ENCODE data around the gene IRF7. TPM values are rescaled to one million over a fixed set of nuclear protein-coding genes. Genes with fewer than 3 reads are reported as not detected.
A peak's percentile ranks its signal among the peaks of the same experiment; 100 is the strongest.

IRF7 gene
- total and polyA plus RNA-seq, 3 experiments from 2014 or later: 16.4 to 38.6 (median 18.0) TPM

DNA sequence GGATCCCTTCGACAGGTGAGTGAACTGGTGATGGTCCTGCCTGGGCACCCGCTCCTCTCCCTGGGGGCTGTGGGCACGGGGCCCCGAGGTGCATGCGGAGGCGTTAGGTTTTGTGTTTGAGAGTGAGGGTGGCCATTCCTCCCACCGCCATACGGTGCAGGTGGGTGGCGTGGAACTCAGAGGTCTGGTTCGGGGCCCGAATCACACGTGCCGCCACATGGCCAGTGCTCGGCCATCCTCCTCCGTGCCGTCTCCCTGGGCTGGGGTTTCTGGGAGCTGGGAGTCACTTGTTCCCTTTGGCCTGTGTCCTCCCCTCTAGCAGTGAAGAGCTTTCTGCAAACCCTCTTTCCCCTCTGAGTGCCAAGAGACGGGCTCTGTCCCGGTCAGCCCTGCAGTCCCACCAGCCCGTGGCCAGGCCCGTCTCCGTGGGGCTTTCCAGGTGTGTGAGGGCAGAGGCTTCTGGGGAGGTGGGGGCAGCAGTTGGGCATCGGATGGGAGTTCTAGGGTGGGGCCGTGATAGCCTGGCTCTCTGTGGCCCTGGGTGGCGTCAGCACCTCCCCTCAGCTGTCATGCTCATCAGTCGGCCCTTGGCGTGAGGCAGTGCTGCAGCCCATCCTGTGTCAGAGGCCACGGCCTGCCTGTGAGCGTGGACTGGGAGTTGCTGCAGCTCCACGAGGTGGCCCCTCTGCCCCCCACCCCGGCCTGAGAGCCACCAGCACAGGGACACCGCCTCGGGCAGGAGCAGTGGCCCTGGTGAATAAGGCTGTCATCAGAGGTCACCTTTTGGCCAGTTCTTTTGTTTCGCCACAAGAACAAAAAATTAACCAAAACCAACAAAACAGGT lies 10.2 kb downstream of the IRF7 start:
- Mint-ChIP-seq H3K36me3 (peaks cover 0 to 74% (median 9%) of the 10 kb centered on the region in 3 donors), H3K4me3 (no peak overlapping the region), H3K27me3 (no peaks in the 10 kb centered on the region), H3K9me3 (no peaks in the 10 kb centered on the region), H3K4me1 (no peaks in the 10 kb centered on the region), H3K27ac (peak overlapping the region in 1 of 8 donors; percentile 41)
- Histone ChIP-seq H3K36me3 (ENCODE audit: insufficient read depth, low read length) (peaks cover 29% of the 10 kb centered on the region), H3K4me3 (ENCODE audit: low read length) (no peak overlapping the region), H3K9me3 (ENCODE audit: low read length) (no peaks in the 10 kb centered on the region), H3K27me3 (ENCODE audit: insufficient read depth, low read length, poor library complexity, severe bottlenecking) (no peaks in the 10 kb centered on the region), H3K4me1 (ENCODE audit: insufficient read depth, low read length) (no peaks in the 10 kb centered on the region), H3K27ac (ENCODE audit: low read depth, low read length) (no peak overlapping the region)
- ChIA-PET CTCF (no interaction called here), POLR2A (interaction anchor here (0.8 kb wide), 1 partner anchor 29 kb away, joined by 5 read pairs; the partner anchor contains the start of gene PHRF1)
- DNase-seq: no peak

DNA sequence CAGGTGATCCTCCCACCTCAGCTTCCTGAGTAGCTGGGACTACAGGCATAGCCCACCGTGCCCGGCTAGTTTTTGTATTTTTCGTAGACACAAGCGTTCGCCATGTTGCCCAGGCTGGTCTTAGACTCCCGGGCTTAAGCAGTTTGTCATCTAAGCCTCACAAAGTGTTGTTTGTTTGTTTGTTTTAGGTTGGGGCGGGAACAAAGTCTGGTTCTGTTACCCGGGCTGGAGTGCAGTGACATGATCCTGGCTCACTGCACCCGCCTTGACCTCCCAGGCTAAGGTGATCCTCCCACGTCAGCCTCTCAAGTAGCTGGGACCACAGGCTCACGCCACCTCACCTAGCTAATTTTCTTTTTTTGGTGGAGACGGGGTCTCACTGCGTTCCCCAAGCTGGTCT lies 12.6 kb downstream of the IRF7 start:
- H3K9me3 ChIP-seq (ENCODE audit: low read length): no peaks in the 10 kb centered on the region
- no peaks in the 10 kb centered on the region for H3K27me3 ChIP-seq (ENCODE audit: insufficient read depth, low read length, poor library complexity, severe bottlenecking)
- CTCF ChIA-PET: interaction anchor here (2.1 kb wide), 1 partner anchor 10 kb away, joined by 5 read pairs; no protein-coding TSS in a partner anchor
- Mint-ChIP-seq H3K27ac (no peak overlapping the region), H3K36me3 (peaks cover 0 to 76% (median 15%) of the 10 kb centered on the region in 3 donors), H3K4me3 (no peak overlapping the region), H3K27me3 (no peaks in the 10 kb centered on the region), H3K4me1 (no peaks in the 10 kb centered on the region), H3K9me3 (no peaks in the 10 kb centered on the region)
- peaks cover 35% of the 10 kb centered on the region for H3K36me3 ChIP-seq (ENCODE audit: insufficient read depth, low read length)
- no peak overlapping the region for H3K4me3 ChIP-seq (ENCODE audit: low read length)
- POLR2A ChIA-PET: no interaction called here
- no peaks in the 10 kb centered on the region for H3K4me1 ChIP-seq (ENCODE audit: insufficient read depth, low read length)
- no peak for DNase-seq
- H3K27ac ChIP-seq (ENCODE audit: low read depth, low read length): no peak overlapping the region

DNA sequence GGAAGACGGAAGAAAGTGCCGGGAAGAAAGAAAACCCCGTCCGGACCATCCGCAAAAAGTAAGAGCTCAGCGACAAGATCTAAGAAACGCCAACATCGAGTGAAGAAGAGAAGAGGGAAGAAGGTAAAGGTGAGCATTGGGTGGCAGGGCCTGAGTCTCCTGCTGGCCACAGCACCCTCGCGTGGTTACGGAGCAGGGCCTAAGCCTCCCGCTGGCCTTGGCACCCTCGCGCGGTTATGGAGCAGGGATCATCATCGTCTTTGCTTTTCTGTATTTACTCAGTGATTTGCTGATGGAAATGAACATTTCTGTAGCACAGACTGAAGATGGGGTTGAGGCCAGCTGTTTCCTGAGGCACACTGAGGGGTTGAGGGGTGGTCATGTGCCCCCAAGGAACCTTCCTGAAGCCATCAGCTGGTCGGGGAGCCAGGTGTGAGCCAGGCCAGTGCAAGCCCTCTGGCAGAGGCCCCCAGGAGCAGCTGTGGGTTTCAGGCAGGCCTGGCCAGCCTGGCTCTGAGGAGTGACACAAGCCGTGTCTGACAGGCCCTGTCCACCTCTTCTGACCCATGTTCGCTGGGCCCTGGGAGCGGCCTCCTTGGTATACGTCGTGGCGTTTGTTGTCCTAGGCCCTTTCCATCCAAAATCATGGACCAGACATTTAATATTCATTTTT lies 14.0 kb downstream of the IRF7 start:
- Mint-ChIP-seq H3K27ac (peak overlapping the region in 2 of 8 donors; percentile 46 to 72), H3K36me3 (peaks cover 0 to 72% (median 13%) of the 10 kb centered on the region in 3 donors), H3K4me1 (peaks cover 0 to 6% (median 0%) of the 10 kb centered on the region in 3 donors), H3K27me3 (no peaks in the 10 kb centered on the region), H3K4me3 (no peak overlapping the region), H3K9me3 (no peaks in the 10 kb centered on the region)
- CTCF ChIA-PET: interaction anchor here (0.7 to 2.1 kb wide), 2 partner anchors 11 to 47 kb away, joined by 3 to 5 read pairs; no protein-coding TSS in a partner anchor
- POLR2A ChIA-PET: interaction anchor here (0.6 to 1.4 kb wide), 2 partner anchors 14 to 17 kb away, joined by 4 read pairs; partner anchors contain the start of gene IRF7
- DNase-seq: no peak
- no peak overlapping the region for H3K4me3 ChIP-seq (ENCODE audit: low read length)
- no peaks in the 10 kb centered on the region for H3K9me3 ChIP-seq (ENCODE audit: low read length)
- H3K27ac ChIP-seq (ENCODE audit: low read depth, low read length): no peak overlapping the region
- no peaks in the 10 kb centered on the region for H3K4me1 ChIP-seq (ENCODE audit: insufficient read depth, low read length)
- no peaks in the 10 kb centered on the region for H3K27me3 ChIP-seq (ENCODE audit: insufficient read depth, low read length, poor library complexity, severe bottlenecking)
- peaks cover 32% of the 10 kb centered on the region for H3K36me3 ChIP-seq (ENCODE audit: insufficient read depth, low read length)

DNA sequence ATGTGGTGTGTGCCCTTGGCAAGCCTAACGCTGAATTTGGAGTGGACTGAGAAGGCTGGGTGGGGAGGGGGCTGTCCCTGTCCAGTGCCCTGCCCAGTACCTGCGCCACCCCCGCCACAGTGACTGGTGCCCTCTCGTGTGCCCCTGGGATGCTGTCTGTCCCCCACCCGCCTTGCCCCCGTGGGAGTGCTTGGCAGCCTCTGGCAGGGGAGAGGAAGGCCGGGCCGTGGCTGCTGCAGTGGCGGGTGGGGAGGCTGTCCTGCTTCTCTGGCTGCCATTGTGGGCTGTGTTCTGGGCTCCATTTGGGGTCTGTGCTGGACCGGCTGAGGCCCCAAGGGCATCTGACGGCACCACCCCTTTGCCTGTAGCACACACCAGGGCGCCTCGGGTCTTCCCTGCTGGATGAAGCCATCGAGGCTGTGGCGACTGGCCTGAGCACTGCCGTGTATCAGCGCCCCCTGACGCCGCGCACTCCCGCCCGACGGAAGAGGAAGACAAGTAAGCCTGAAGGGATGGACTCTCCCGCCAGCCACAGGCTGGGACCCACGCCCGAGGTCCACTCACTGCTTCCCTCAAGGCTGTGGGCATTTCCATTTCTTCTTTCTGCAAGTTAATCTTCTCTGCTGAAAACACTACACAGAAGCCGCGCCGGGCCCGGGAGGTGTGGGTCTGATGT lies 17.6 kb downstream of the IRF7 start:
- Mint-ChIP-seq H3K9me3 (no peaks in the 10 kb centered on the region), H3K36me3 (peaks cover 0 to 77% (median 16%) of the 10 kb centered on the region in 3 donors)

DNA sequence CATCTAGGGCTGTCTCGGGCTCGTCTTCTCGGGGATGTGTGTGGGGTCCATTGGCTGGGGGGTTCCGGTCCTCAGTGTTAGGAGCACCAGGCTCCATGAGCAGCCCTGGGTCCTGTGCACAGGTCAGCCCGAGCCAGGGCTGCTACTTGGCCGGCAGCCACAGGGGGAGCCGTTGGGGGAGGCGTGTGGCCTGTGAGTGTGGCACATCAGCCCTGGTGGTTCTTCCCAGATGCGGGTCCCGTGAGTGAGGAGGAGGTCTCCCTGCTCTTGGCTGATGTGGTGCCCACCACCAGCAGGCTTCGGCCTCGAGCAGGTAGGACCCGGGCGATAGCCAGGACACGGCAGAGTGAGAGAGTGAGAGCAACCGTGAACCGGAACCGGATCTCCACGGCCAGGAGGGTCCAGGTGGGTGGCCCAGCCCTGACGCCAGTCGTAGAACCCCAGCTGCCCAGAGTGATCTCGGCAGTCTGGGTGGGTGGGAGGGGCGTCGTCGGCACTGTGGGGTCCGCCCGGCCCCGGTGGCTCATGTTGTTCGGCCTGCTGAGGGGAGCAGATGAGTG lies 18.5 kb downstream of the IRF7 start:
- H3K36me3 ChIP-seq (ENCODE audit: insufficient read depth, low read length): peaks cover 38% of the 10 kb centered on the region
- H3K4me1 ChIP-seq (ENCODE audit: insufficient read depth, low read length): no peaks in the 10 kb centered on the region
- H3K36me3 Mint-ChIP-seq: peaks cover 0 to 81% (median 20%) of the 10 kb centered on the region in 3 donors
- H3K27me3 Mint-ChIP-seq: no peaks in the 10 kb centered on the region
- no peak overlapping the region for H3K4me3 ChIP-seq (ENCODE audit: low read length)
- peak overlapping the region in 1 of 7 donors; percentile 32 for H3K4me3 Mint-ChIP-seq
- H3K4me1 Mint-ChIP-seq: peaks cover 8 to 20% (median 9%) of the 10 kb centered on the region in 3 donors
- ChIA-PET POLR2A (no interaction called here), CTCF (no interaction called here)
- no peak for DNase-seq
- no peak overlapping the region for H3K27ac ChIP-seq (ENCODE audit: low read depth, low read length)
- peak overlapping the region in 3 of 8 donors; percentile 29 to 93 (median 64) for H3K27ac Mint-ChIP-seq
- no peaks in the 10 kb centered on the region for H3K27me3 ChIP-seq (ENCODE audit: insufficient read depth, low read length, poor library complexity, severe bottlenecking)
- no peaks in the 10 kb centered on the region for H3K9me3 ChIP-seq (ENCODE audit: low read length)
- no peaks in the 10 kb centered on the region for H3K9me3 Mint-ChIP-seq

More for the DNA sequence above, 17.6 kb downstream of the IRF7 start:
- Histone ChIP-seq H3K27me3 (ENCODE audit: insufficient read depth, low read length, poor library complexity, severe bottlenecking) (no peaks in the 10 kb centered on the region), H3K4me3 (ENCODE audit: low read length) (no peak overlapping the region), H3K9me3 (ENCODE audit: low read length) (no peaks in the 10 kb centered on the region), H3K4me1 (ENCODE audit: insufficient read depth, low read length) (no peaks in the 10 kb centered on the region), H3K27ac (ENCODE audit: low read depth, low read length) (no peak overlapping the region), H3K36me3 (ENCODE audit: insufficient read depth, low read length) (peaks cover 31% of the 10 kb centered on the region)
- Mint-ChIP-seq H3K27me3 (no peaks in the 10 kb centered on the region), H3K27ac (peak overlapping the region in 1 of 8 donors; percentile 69), H3K4me1 (peaks cover 8 to 20% (median 9%) of the 10 kb centered on the region in 3 donors), H3K4me3 (no peak overlapping the region)
- CTCF ChIA-PET: no interaction called here
- POLR2A ChIA-PET: no interaction called here
- no peak for DNase-seq

DNA sequence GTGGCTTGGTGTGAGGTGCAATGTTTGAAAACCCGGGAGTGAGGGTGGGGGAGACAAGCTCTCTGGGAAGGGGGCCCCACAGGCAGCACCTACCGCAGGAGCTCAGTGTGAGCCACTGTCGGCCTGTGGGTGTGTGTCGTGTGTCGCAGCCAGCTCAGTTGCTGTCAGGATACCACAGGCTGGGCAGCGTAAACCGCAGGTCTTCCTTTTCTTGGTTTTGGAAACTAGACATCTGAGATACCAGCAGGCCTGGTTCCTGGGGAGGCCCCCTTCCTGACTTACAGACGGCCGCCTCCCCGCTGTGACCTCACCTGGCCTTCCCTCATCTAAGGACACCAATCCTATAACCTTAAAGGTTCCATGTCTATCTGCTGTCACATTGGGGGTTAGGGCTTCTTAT lies 19.4 kb downstream of the IRF7 start:
- peaks cover 0 to 79% (median 18%) of the 10 kb centered on the region in 3 donors for H3K36me3 Mint-ChIP-seq
- Histone ChIP-seq H3K27me3 (ENCODE audit: insufficient read depth, low read length, poor library complexity, severe bottlenecking) (no peaks in the 10 kb centered on the region), H3K36me3 (ENCODE audit: insufficient read depth, low read length) (peaks cover 32% of the 10 kb centered on the region), H3K4me1 (ENCODE audit: insufficient read depth, low read length) (no peaks in the 10 kb centered on the region), H3K9me3 (ENCODE audit: low read length) (no peaks in the 10 kb centered on the region), H3K27ac (ENCODE audit: low read depth, low read length) (no peak overlapping the region), H3K4me3 (ENCODE audit: low read length) (no peak overlapping the region)
- peak overlapping the region in 6 of 8 donors; percentile 34 to 80 (median 54) for H3K27ac Mint-ChIP-seq
- ChIA-PET POLR2A (no interaction called here), CTCF (no interaction called here)
- H3K4me3 Mint-ChIP-seq: peak overlapping the region in 1 of 7 donors; percentile 59
- H3K4me1 Mint-ChIP-seq: peaks cover 8 to 20% (median 9%) of the 10 kb centered on the region in 3 donors
- no peaks in the 10 kb centered on the region for H3K27me3 Mint-ChIP-seq
- no peak for DNase-seq
- no peaks in the 10 kb centered on the region for H3K9me3 Mint-ChIP-seq

DNA sequence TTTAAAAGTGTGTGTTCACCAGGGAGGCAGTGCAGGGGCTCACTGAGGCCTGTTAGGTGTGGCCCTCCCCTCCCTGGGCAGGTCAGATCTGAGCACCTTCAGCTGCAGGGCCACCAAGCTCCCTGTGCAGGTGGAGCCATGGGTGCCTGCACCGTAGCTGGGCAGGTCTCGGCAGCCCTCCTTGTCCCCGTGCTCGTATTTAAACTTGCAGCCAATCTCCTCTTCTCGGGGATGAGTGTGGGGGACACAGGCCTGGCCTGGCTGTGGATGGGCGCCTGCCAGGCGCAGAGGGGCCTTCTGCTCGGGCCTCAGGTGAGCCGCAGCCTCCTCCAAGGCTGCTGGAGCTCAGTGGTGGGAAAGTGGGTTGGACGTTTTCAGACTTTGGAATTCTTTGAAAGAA lies 20.4 kb downstream of the IRF7 start:
- CTCF ChIA-PET: no interaction called here
- Mint-ChIP-seq H3K36me3 (peaks cover 0 to 86% (median 17%) of the 10 kb centered on the region in 3 donors), H3K4me3 (no peak overlapping the region), H3K9me3 (no peaks in the 10 kb centered on the region), H3K4me1 (peaks cover 8 to 20% (median 9%) of the 10 kb centered on the region in 3 donors), H3K27me3 (no peaks in the 10 kb centered on the region), H3K27ac (no peak overlapping the region)
- Histone ChIP-seq H3K4me1 (ENCODE audit: insufficient read depth, low read length) (no peaks in the 10 kb centered on the region), H3K9me3 (ENCODE audit: low read length) (no peaks in the 10 kb centered on the region), H3K27ac (ENCODE audit: low read depth, low read length) (no peak overlapping the region), H3K36me3 (ENCODE audit: insufficient read depth, low read length) (peaks cover 34% of the 10 kb centered on the region), H3K4me3 (ENCODE audit: low read length) (no peak overlapping the region), H3K27me3 (ENCODE audit: insufficient read depth, low read length, poor library complexity, severe bottlenecking) (no peaks in the 10 kb centered on the region)
- POLR2A ChIA-PET: no interaction called here
- DNase-seq: no peak

All from CD8-positive, alpha-beta memory T cell (primary cell).